GM12872 (cell line): ENCODE measurements around the gene GPC3.

Experiments used
- CTCF ChIP-seq: IDR thresholded peaks from 3 replicates; pipeline ENCODE4 v1.5.1; 2011; ENCODE audit warnings: low read depth, mild to moderate bottlenecking, low read length, moderate library complexity; ENCODE audit not compliant: insufficient read depth

GPC3 gene

GRCh38 chrX:133933316-133933715, 52.1 kb downstream of the GPC3 start:
- TF ChIP-seq CTCF: no peak

GRCh38 chrX:133929836-133930464, 55.4 kb downstream of the GPC3 start:
- TF ChIP-seq CTCF: no peak

DNA sequence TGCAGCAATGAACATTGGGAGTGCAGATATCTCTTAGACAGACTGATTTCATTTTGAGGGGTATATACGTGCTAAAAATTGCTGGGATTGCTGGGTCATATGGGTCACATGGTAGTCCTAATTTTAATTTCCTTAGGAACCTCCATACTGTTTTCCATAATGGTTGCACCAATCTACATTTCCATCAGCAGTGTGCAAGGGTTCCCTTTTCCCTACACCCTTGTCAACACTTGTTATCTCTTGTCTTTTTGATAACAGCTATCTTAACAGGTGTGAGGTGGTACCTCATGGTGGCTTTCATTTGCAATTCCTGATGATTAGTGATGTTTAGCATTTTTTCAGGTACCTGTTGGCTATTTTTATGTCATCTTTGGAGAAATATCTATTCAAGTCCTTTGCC, 57.0 kb downstream of the GPC3 start:
- TF ChIP-seq CTCF: no peak

DNA sequence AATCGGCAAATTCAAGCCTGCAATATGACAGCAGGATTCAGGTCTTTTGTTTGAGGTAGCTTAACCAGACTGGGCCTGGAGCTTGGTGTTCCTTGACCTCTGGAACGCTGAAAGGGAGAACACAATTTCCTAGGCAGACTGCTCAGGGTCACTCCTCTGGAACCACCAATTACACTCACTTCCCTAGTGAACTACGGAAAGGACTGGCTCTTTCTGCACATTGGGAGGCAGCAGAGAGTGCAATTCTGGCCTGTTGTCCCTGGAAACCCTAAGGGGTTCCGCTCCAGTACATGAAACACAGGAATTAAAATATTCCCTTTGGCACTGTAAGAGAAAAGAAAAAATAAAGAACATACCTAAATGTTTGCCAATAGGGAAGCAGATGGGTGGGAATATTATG, 58.6 kb downstream of the GPC3 start:
- TF ChIP-seq CTCF: no peak

GRCh38 chrX:133926099-133926498, 59.3 kb downstream of the GPC3 start:
- TF ChIP-seq CTCF: no peak

DNA sequence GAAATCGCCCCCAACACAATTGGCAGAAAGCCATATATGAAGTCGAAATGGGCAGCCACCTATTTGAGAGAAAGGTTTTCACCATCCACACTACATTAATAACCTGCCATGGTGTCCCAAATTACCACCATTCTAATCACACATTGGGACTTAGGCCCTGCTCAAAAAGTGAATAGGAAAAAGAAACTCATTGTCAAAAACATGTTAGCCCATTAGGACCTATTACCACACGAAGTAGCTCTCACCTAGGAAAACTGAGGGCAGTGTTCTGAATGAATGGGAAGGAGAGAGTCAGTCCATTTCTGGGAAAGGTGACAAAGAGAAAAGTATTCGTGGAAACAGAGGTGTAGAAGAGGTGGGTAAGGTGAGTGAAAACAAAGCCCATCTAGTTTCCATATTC, 60.8 kb downstream of the GPC3 start:
- no peak for TF ChIP-seq CTCF

- no peak for TF ChIP-seq CTCF
Observed at GRCh38 chrX:133923548-133923947, 61.8 kb downstream of the GPC3 start.
